Naive thymus-derived CD4-positive, alpha-beta T cell (primary cell): ENCODE data around the gene UVRAG. TPM values are rescaled to one million over a fixed set of nuclear protein-coding genes. Genes with fewer than 3 reads are reported as not detected.

Experiments used
- ATAC-seq: fragments of 150-1000 bp; cut with Tn5 transposase; 2 replicates; pipeline ENCODE4 v1.10.0; 2021; ENCODE audit warnings: mild to moderate bottlenecking, moderate library complexity
- CTCF ChIA-PET: fragments of 350-600 bp; sonication (Branson Sonifier 250); formaldehyde crosslinking; loops from one replicate; lab custom pipeline; 2021; ENCODE audit warnings: antibody characterized with exemption; lab: Charles Lee
- POLR2A ChIA-PET: fragments of 350-600 bp; sonication (Branson Sonifier 250); formaldehyde crosslinking; loops from one replicate; lab custom pipeline; 2021; ENCODE audit warnings: antibody characterized with exemption, inconsistent platforms; lab: Charles Lee
- DNase-seq, 9 donors: peaks; one replicate each; pipeline versions ENCODE4 v3.0.0 to v3.0.0-alpha.2; 2020 to 2022; ENCODE audit warnings: mixed read lengths in 1 of 9
- H3K27ac ChIP-seq: one replicate; pipeline ENCODE4 v1.7.0; 2013; ENCODE audit warnings: mild to moderate bottlenecking, low read depth, low read length, moderate library complexity
- H3K27me3 ChIP-seq, 2 donors: one replicate each; pipeline ENCODE4 v1.7.0; 2013; ENCODE audit warnings: low read length in 2 of 2, mild to moderate bottlenecking in 2 of 2, moderate library complexity in 2 of 2; ENCODE audit not compliant: control insufficient read depth in 2 of 2, insufficient read depth in 2 of 2
- H3K36me3 ChIP-seq, 3 experiments: 1 replicate in 2 of 3; 2 replicates in 1 of 3; pipeline ENCODE4 v1.7.0; 2013; ENCODE audit warnings: low read length in 3 of 3, mild to moderate bottlenecking in 3 of 3, moderate library complexity in 1 of 3; ENCODE audit not compliant: insufficient read depth in 3 of 3, control insufficient read depth in 2 of 3
- H3K4me1 ChIP-seq, 2 donors: one replicate each; pipeline ENCODE4 v1.7.0; 2013; ENCODE audit warnings: low read length in 2 of 2, mild to moderate bottlenecking in 2 of 2, moderate library complexity in 1 of 2; ENCODE audit not compliant: control insufficient read depth in 2 of 2, insufficient read depth in 2 of 2
- H3K4me3 ChIP-seq: 2 replicates; pipeline ENCODE4 v1.7.0; 2013; ENCODE audit warnings: mild to moderate bottlenecking, low read length
- H3K9me3 ChIP-seq, 3 experiments: 1 replicate in 2 of 3; 2 replicates in 1 of 3; pipeline ENCODE4 v1.7.0; 2013; ENCODE audit warnings: low read length in 3 of 3; ENCODE audit not compliant: control insufficient read depth in 2 of 3
- H3K27ac Mint-ChIP-seq, 9 donors: one replicate each; pipeline ENCODE4 v1.8.0; 2020 to 2022; ENCODE audit warnings: mixed read lengths in 9 of 9, mild to moderate bottlenecking in 8 of 9, moderate library complexity in 5 of 9, inconsistent platforms in 2 of 9
- H3K27me3 Mint-ChIP-seq, 5 donors: one replicate each; pipeline ENCODE4 v1.8.0; 2021 to 2022; ENCODE audit warnings: mixed read lengths in 5 of 5, mild to moderate bottlenecking in 1 of 5
- H3K36me3 Mint-ChIP-seq, 5 donors: one replicate each; pipeline ENCODE4 v1.8.0; 2020 to 2022; ENCODE audit warnings: mixed read lengths in 5 of 5, mild to moderate bottlenecking in 3 of 5, inconsistent platforms in 1 of 5
- H3K4me1 Mint-ChIP-seq, 7 donors: one replicate each; pipeline ENCODE4 v1.8.0; 2020 to 2022; ENCODE audit warnings: mixed read lengths in 7 of 7, mild to moderate bottlenecking in 3 of 7, inconsistent platforms in 1 of 7
- H3K4me3 Mint-ChIP-seq, 10 donors: one replicate each; pipeline ENCODE4 v1.8.0; 2020 to 2022; ENCODE audit warnings: mild to moderate bottlenecking in 10 of 10, mixed read lengths in 10 of 10, moderate library complexity in 6 of 10, inconsistent platforms in 2 of 10
- H3K9me3 Mint-ChIP-seq, 11 donors: one replicate each; pipeline ENCODE4 v1.8.0; 2020 to 2022; ENCODE audit warnings: mixed read lengths in 11 of 11, mild to moderate bottlenecking in 4 of 11, inconsistent platforms in 1 of 11, moderate library complexity in 1 of 11
- intact Hi-C, 2 donors: fragments of 100-400 bp; cut with micrococcal nuclease; formaldehyde crosslinking; loops; one replicate each; pipeline ENCODE4 v1.15.1; 2023
- polyA plus RNA-seq, 2 donors: library from polyadenylated mRNA; unstranded; fragments of 300-500 nt; fragmentation: Illumina TruSeq; gene quantifications; one replicate each; pipeline ENCODE4 v1.2.3, GENCODE V29; 2021
- total RNA-seq, 6 experiments: library from RNA in 5 of 6; stranded (reverse) in 5 of 6; gene quantifications; 1 replicate in 5 of 6; 2 replicates in 1 of 6; pipeline ENCODE4 v1.2.3 and lab custom pipeline; 2021 to 2026

The UVRAG gene
- total and polyA plus RNA-seq, 7 experiments from 2014 or later, result 12.3 to 46.1 (median 24.6) TPM

GRCh38 chr11:75934851-75935250 is 119.8 kb downstream of the UVRAG start:
- ChIA-PET POLR2A (no interaction called here), CTCF (no interaction called here)
- Histone ChIP-seq H3K27me3 (no peaks in the 10 kb centered on the region), H3K4me1 (no peaks in the 10 kb centered on the region), H3K4me3 (no peak overlapping the region), H3K36me3 (no peaks in the 10 kb centered on the region), H3K27ac (no peak overlapping the region), H3K9me3 (no peaks in the 10 kb centered on the region)
- Mint-ChIP-seq H3K27me3 (no peaks in the 10 kb centered on the region), H3K9me3 (no peaks in the 10 kb centered on the region), H3K36me3 (peaks cover 3 to 39% (median 11%) of the 10 kb centered on the region in 5 donors), H3K4me1 (peaks cover 0 to 11% (median 6%) of the 10 kb centered on the region in 7 donors), H3K27ac (no peak overlapping the region), H3K4me3 (no peak overlapping the region)
- no peak for DNase-seq
- intact Hi-C loops, result no loop called here
- ATAC-seq, result no peak

GRCh38 chr11:75938543-75938942 is 123.5 kb downstream of the UVRAG start:
- H3K4me1 ChIP-seq, result no peaks in the 10 kb centered on the region
- intact Hi-C loops, result no loop called here
- H3K36me3 Mint-ChIP-seq, result peaks cover 0 to 11% (median 1%) of the 10 kb centered on the region in 5 donors
- no peaks in the 10 kb centered on the region for H3K9me3 Mint-ChIP-seq
- H3K27me3 Mint-ChIP-seq, result no peaks in the 10 kb centered on the region
- H3K27me3 ChIP-seq, result no peaks in the 10 kb centered on the region
- no peak overlapping the region for H3K4me3 Mint-ChIP-seq
- no peak overlapping the region for H3K27ac Mint-ChIP-seq
- no peak overlapping the region for H3K27ac ChIP-seq
- ChIA-PET CTCF (no interaction called here), POLR2A (no interaction called here)
- no peaks in the 10 kb centered on the region for H3K36me3 ChIP-seq
- H3K4me3 ChIP-seq, result no peak overlapping the region
- H3K9me3 ChIP-seq, result no peaks in the 10 kb centered on the region
- H3K4me1 Mint-ChIP-seq, result peaks cover 0 to 14% (median 4%) of the 10 kb centered on the region in 7 donors
- DNase-seq (no peak), ATAC-seq (no peak)

- no peaks in the 10 kb centered on the region for H3K4me1 ChIP-seq
- CTCF ChIA-PET, result no interaction called here
- H3K4me3 Mint-ChIP-seq, result no peak overlapping the region
- POLR2A ChIA-PET, result no interaction called here
- no peak overlapping the region for H3K4me3 ChIP-seq
- no peaks in the 10 kb centered on the region for H3K9me3 ChIP-seq
- intact Hi-C loops, result no loop called here
- H3K27me3 Mint-ChIP-seq, result no peaks in the 10 kb centered on the region
- no peaks in the 10 kb centered on the region for H3K36me3 ChIP-seq
- no peaks in the 10 kb centered on the region for H3K27me3 ChIP-seq
- ATAC-seq (no peak), DNase-seq (no peak)
- H3K27ac ChIP-seq, result no peak overlapping the region
- H3K27ac Mint-ChIP-seq, result no peak overlapping the region
- no peaks in the 10 kb centered on the region for H3K9me3 Mint-ChIP-seq
- peaks cover 0 to 16% (median 7%) of the 10 kb centered on the region in 7 donors for H3K4me1 Mint-ChIP-seq
- H3K36me3 Mint-ChIP-seq, result peaks cover 0 to 7% (median 0%) of the 10 kb centered on the region in 5 donors
Observed at GRCh38 chr11:75939516-75939915, 124.5 kb downstream of the UVRAG start.

- intact Hi-C loops, result no loop called here
- Histone ChIP-seq H3K4me1 (no peaks in the 10 kb centered on the region), H3K27me3 (no peaks in the 10 kb centered on the region), H3K9me3 (no peaks in the 10 kb centered on the region), H3K27ac (no peak overlapping the region), H3K4me3 (no peak overlapping the region), H3K36me3 (no peaks in the 10 kb centered on the region)
- H3K4me3 Mint-ChIP-seq, result no peak overlapping the region
- H3K27me3 Mint-ChIP-seq, result no peaks in the 10 kb centered on the region
- ATAC-seq (no peak), DNase-seq (no peak)
- CTCF ChIA-PET, result no interaction called here
- H3K4me1 Mint-ChIP-seq, result peaks cover 0 to 16% (median 11%) of the 10 kb centered on the region in 7 donors
- POLR2A ChIA-PET, result no interaction called here
- no peaks in the 10 kb centered on the region for H3K9me3 Mint-ChIP-seq
- peaks cover 0 to 7% (median 0%) of the 10 kb centered on the region in 5 donors for H3K36me3 Mint-ChIP-seq
- no peak overlapping the region for H3K27ac Mint-ChIP-seq
Observed at GRCh38 chr11:75939992-75940391, 125.0 kb downstream of the UVRAG start.

- Histone ChIP-seq H3K36me3 (no peaks in the 10 kb centered on the region), H3K4me1 (no peaks in the 10 kb centered on the region), H3K4me3 (no peak overlapping the region), H3K27ac (no peak overlapping the region), H3K9me3 (no peaks in the 10 kb centered on the region), H3K27me3 (no peaks in the 10 kb centered on the region)
- H3K4me3 Mint-ChIP-seq, result no peak overlapping the region
- POLR2A ChIA-PET, result no interaction called here
- no peak for DNase-seq
- peaks cover 0 to 1% (median 0%) of the 10 kb centered on the region in 5 donors for H3K36me3 Mint-ChIP-seq
- intact Hi-C loops, result no loop called here
- H3K27me3 Mint-ChIP-seq, result no peaks in the 10 kb centered on the region
- H3K9me3 Mint-ChIP-seq, result no peaks in the 10 kb centered on the region
- CTCF ChIA-PET, result interaction anchor here (0.6 to 0.7 kb wide), 2 partner anchors 29 to 1237 kb away, joined by 5 to 7 read pairs; no protein-coding TSS in a partner anchor
- ATAC-seq, result no peak
- no peak overlapping the region for H3K27ac Mint-ChIP-seq
- peaks cover 0 to 25% (median 20%) of the 10 kb centered on the region in 7 donors for H3K4me1 Mint-ChIP-seq
Observed at GRCh38 chr11:75940911-75941310, 125.9 kb downstream of the UVRAG start.

- ATAC-seq, result no peak
- Histone ChIP-seq H3K36me3 (no peaks in the 10 kb centered on the region), H3K27ac (no peak overlapping the region), H3K4me1 (no peaks in the 10 kb centered on the region), H3K9me3 (no peaks in the 10 kb centered on the region), H3K4me3 (no peak overlapping the region), H3K27me3 (no peaks in the 10 kb centered on the region)
- Mint-ChIP-seq H3K4me3 (no peak overlapping the region), H3K4me1 (peaks cover 0 to 41% (median 29%) of the 10 kb centered on the region in 7 donors), H3K9me3 (no peaks in the 10 kb centered on the region), H3K27ac (no peak overlapping the region), H3K27me3 (no peaks in the 10 kb centered on the region), H3K36me3 (no peaks in the 10 kb centered on the region)
- DNase-seq, result no peak
- ChIA-PET CTCF (no interaction called here), POLR2A (no interaction called here)
- intact Hi-C loops, result no loop called here
Observed at GRCh38 chr11:75944515-75944914, 129.5 kb downstream of the UVRAG start.

GRCh38 chr11:75945446-75945845 is 130.4 kb downstream of the UVRAG start:
- peak overlapping the region in 1 of 9 donors; percentile 60 for H3K27ac Mint-ChIP-seq
- Histone ChIP-seq H3K9me3 (no peaks in the 10 kb centered on the region), H3K4me3 (no peak overlapping the region), H3K27ac (no peak overlapping the region), H3K4me1 (no peaks in the 10 kb centered on the region), H3K27me3 (no peaks in the 10 kb centered on the region), H3K36me3 (no peaks in the 10 kb centered on the region)
- ChIA-PET POLR2A (no interaction called here), CTCF (no interaction called here)
- H3K36me3 Mint-ChIP-seq, result no peaks in the 10 kb centered on the region
- intact Hi-C loops, result no loop called here
- no peak overlapping the region for H3K4me3 Mint-ChIP-seq
- H3K4me1 Mint-ChIP-seq, result peaks cover 0 to 41% (median 29%) of the 10 kb centered on the region in 7 donors
- ATAC-seq (no peak), DNase-seq (no peak)
- H3K27me3 Mint-ChIP-seq, result no peaks in the 10 kb centered on the region
- no peaks in the 10 kb centered on the region for H3K9me3 Mint-ChIP-seq
